Measurements from ENCODE around the gene LRRC7. TPM values are rescaled to one million over a fixed set of nuclear protein-coding genes. Genes with fewer than 3 reads are reported as not detected.
"Not testable (repeated sequence)": the region's sequence is repeated elsewhere in the genome, so short reads cannot be mapped to it uniquely, and the experiment has no call there.

Gene LRRC7
- total RNA-seq, 5 donors from 2014 or later (not counting 1 experiment from before 2014, with no cell fraction given): 0.13 to 4.0 (median 0.54) TPM

- no peak overlapping the region for H3K27ac Mint-ChIP-seq
- Histone ChIP-seq H3K27ac (ENCODE audit: low read length) (no peak overlapping the region), H3K4me3 (ENCODE audit: control insufficient read depth in 1 of 2, extremely low read depth in 1 of 2, low read length in 1 of 2) (no peak overlapping the region), H3K9me3 (no peaks in the 10 kb centered on the region), H3K4me1 (ENCODE audit: control insufficient read depth in 1 of 2, extremely low read depth in 1 of 2, insufficient read depth in 2 of 2, low read length in 2 of 2) (no peaks in the 10 kb centered on the region), H3K27me3 (replicated peaks in 1 of 2; ENCODE audit: control insufficient read depth in 2 of 2, extremely low read depth in 1 of 2, insufficient read depth in 2 of 2, low read length in 1 of 2) (no peaks in the 10 kb centered on the region), H3K36me3 (ENCODE audit: control insufficient read depth in 2 of 2, extremely low read depth in 1 of 2, insufficient read depth in 1 of 2, low read length in 1 of 2) (no peaks in the 10 kb centered on the region)
- H3K4me3 Mint-ChIP-seq: no peak overlapping the region
- no peak for DNase-seq
- ChIA-PET POLR2A (no interaction called here), CTCF (no interaction called here)
- no peak for ATAC-seq (replicated peaks in 1 of 4)
- H3K9me3 Mint-ChIP-seq: peaks cover 7 to 11% (median 8%) of the 10 kb centered on the region in 3 donors
- no peaks in the 10 kb centered on the region for H3K4me1 Mint-ChIP-seq
- no peaks in the 10 kb centered on the region for H3K36me3 Mint-ChIP-seq
- no CpG with 5 or more reads among the region's 3 CpGs for WGBS (ENCODE audit: insufficient coverage)
- no peaks in the 10 kb centered on the region for H3K27me3 Mint-ChIP-seq
These were observed 303.7 kb downstream of the LRRC7 start for GRCh38 chr1:69871412-69871811.

GRCh38 chr1:69878338-69878737, 310.6 kb downstream of the LRRC7 start:
- Histone ChIP-seq H3K4me1 (ENCODE audit: control insufficient read depth in 1 of 2, extremely low read depth in 1 of 2, insufficient read depth in 2 of 2, low read length in 2 of 2) (no peaks in the 10 kb centered on the region), H3K9me3 (no peaks in the 10 kb centered on the region), H3K27ac (ENCODE audit: low read length) (no peak overlapping the region), H3K27me3 (replicated peaks in 1 of 2; ENCODE audit: control insufficient read depth in 2 of 2, extremely low read depth in 1 of 2, insufficient read depth in 2 of 2, low read length in 1 of 2) (no peaks in the 10 kb centered on the region), H3K4me3 (ENCODE audit: control insufficient read depth in 1 of 2, extremely low read depth in 1 of 2, low read length in 1 of 2) (no peak overlapping the region), H3K36me3 (ENCODE audit: control insufficient read depth in 2 of 2, extremely low read depth in 1 of 2, insufficient read depth in 1 of 2, low read length in 1 of 2) (no peaks in the 10 kb centered on the region)
- ChIA-PET POLR2A (no interaction called here), CTCF (no interaction called here)
- no peaks in the 10 kb centered on the region for H3K4me1 Mint-ChIP-seq
- no peak for ATAC-seq (replicated peaks in 1 of 4)
- no peak overlapping the region for H3K27ac Mint-ChIP-seq
- WGBS (ENCODE audit: insufficient coverage): no CpG with 5 or more reads among the region's 3 CpGs
- H3K27me3 Mint-ChIP-seq: no peaks in the 10 kb centered on the region
- no peak overlapping the region for H3K4me3 Mint-ChIP-seq
- no peak for DNase-seq
- H3K9me3 Mint-ChIP-seq: peaks cover 0 to 12% (median 5%) of the 10 kb centered on the region in 3 donors
- H3K36me3 Mint-ChIP-seq: no peaks in the 10 kb centered on the region

DNA sequence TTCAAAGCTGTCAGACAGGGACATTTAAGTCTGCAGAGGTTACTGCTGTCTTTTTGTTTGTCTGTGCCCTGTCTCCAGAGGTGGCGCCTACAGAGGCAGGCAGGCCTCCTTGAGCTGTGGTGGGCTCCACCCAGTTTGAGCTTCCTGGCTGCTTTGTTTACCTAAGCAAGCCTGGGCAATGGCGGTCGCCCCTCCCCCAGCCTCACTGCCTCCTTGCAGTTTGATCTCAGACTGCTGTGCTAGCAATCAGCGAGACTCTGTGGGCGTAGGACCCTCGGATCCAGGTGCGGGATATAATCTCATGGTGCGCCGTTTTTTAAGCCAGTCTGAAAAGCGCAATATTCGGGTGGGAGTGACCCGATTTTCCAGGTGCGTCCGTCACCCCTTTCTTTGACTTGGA, 320.3 kb downstream of the LRRC7 start:
- H3K9me3 Mint-ChIP-seq: peaks cover 3 to 18% (median 9%) of the 10 kb centered on the region in 3 donors
- H3K27me3 ChIP-seq (replicated peaks in 1 of 2; ENCODE audit: control insufficient read depth in 2 of 2, extremely low read depth in 1 of 2, insufficient read depth in 2 of 2, low read length in 1 of 2); H3K36me3 Mint-ChIP-seq; CTCF ChIA-PET; H3K4me1 ChIP-seq (ENCODE audit: control insufficient read depth in 1 of 2, extremely low read depth in 1 of 2, insufficient read depth in 2 of 2, low read length in 2 of 2); H3K4me3 Mint-ChIP-seq; H3K9me3 ChIP-seq; H3K4me1 Mint-ChIP-seq; H3K27me3 Mint-ChIP-seq; H3K4me3 ChIP-seq (ENCODE audit: control insufficient read depth in 1 of 2, extremely low read depth in 1 of 2, low read length in 1 of 2); H3K27ac Mint-ChIP-seq; H3K36me3 ChIP-seq (ENCODE audit: control insufficient read depth in 2 of 2, extremely low read depth in 1 of 2, insufficient read depth in 1 of 2, low read length in 1 of 2); ATAC-seq (replicated peaks in 1 of 4); DNase-seq; H3K27ac ChIP-seq (ENCODE audit: low read length); POLR2A ChIA-PET: not testable (repeated sequence)
- 87% methylated on average over 11 of the region's 14 CpGs for WGBS (ENCODE audit: insufficient coverage)

GRCh38 chr1:69888657-69889056, 320.9 kb downstream of the LRRC7 start:
- POLR2A ChIA-PET: no interaction called here
- Histone ChIP-seq H3K4me1 (ENCODE audit: control insufficient read depth in 1 of 2, extremely low read depth in 1 of 2, insufficient read depth in 2 of 2, low read length in 2 of 2) (no peaks in the 10 kb centered on the region), H3K36me3 (ENCODE audit: control insufficient read depth in 2 of 2, extremely low read depth in 1 of 2, insufficient read depth in 1 of 2, low read length in 1 of 2) (no peaks in the 10 kb centered on the region), H3K4me3 (ENCODE audit: control insufficient read depth in 1 of 2, extremely low read depth in 1 of 2, low read length in 1 of 2) (no peak overlapping the region), H3K27me3 (replicated peaks in 1 of 2; ENCODE audit: control insufficient read depth in 2 of 2, extremely low read depth in 1 of 2, insufficient read depth in 2 of 2, low read length in 1 of 2) (no peaks in the 10 kb centered on the region), H3K9me3 (no peaks in the 10 kb centered on the region), H3K27ac (ENCODE audit: low read length) (no peak overlapping the region)
- ATAC-seq (replicated peaks in 1 of 4): no peak
- peaks cover 3 to 18% (median 9%) of the 10 kb centered on the region in 3 donors for H3K9me3 Mint-ChIP-seq
- H3K4me3 Mint-ChIP-seq: no peak overlapping the region
- WGBS (ENCODE audit: insufficient coverage): no CpG with 5 or more reads among the region's 1 CpG
- no peaks in the 10 kb centered on the region for H3K36me3 Mint-ChIP-seq
- no peaks in the 10 kb centered on the region for H3K27me3 Mint-ChIP-seq
- CTCF ChIA-PET: no interaction called here
- H3K27ac Mint-ChIP-seq: no peak overlapping the region
- DNase-seq: no peak
- H3K4me1 Mint-ChIP-seq: no peaks in the 10 kb centered on the region

- H3K27ac Mint-ChIP-seq: no peak overlapping the region
- POLR2A ChIA-PET: interaction anchor here in 1 of 2 donors (0.5 kb wide), 1 partner anchor 1589 kb away, joined by 3 read pairs; no protein-coding TSS in a partner anchor
These were observed 330.8 kb downstream of the LRRC7 start for GRCh38 chr1:69898403-69898947.

DNA sequence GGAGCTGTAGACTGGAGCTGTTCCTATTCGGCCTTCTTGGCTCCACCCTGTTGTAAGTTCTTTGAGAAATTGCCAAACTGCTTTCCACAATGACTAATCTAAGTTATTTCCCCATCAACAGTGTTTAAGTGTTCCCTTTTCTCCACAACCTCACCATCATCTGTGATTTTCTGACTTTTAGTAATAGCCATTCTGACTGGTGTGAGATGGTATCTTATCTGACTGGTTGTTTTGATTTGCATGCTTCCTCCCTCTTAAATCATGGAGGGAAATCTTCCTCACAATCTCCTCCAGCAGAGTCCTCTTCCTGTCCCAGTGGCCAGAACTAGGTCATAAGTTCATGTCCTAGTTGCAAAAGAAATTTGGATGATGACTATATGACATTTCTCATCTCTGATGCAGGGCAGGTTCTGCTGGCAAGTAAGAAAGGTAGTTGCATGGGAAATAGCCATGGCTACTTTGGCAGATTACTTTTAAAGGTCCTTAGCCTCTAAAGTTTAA, 343.6 kb downstream of the LRRC7 start:
- ATAC-seq (replicated peaks in 1 of 4): no peak
- Mint-ChIP-seq H3K36me3 (no peaks in the 10 kb centered on the region), H3K4me1 (peaks cover 0 to 5% (median 0%) of the 10 kb centered on the region in 3 donors), H3K4me3 (no peak overlapping the region), H3K27ac (no peak overlapping the region), H3K27me3 (no peaks in the 10 kb centered on the region), H3K9me3 (peaks cover 0 to 6% (median 3%) of the 10 kb centered on the region in 3 donors)
- H3K27ac ChIP-seq (ENCODE audit: low read length): no peak overlapping the region
- H3K27me3 ChIP-seq (replicated peaks in 1 of 2; ENCODE audit: control insufficient read depth in 2 of 2, extremely low read depth in 1 of 2, insufficient read depth in 2 of 2, low read length in 1 of 2): no peaks in the 10 kb centered on the region
- no peak for DNase-seq
- no peak overlapping the region for H3K4me3 ChIP-seq (ENCODE audit: control insufficient read depth in 1 of 2, extremely low read depth in 1 of 2, low read length in 1 of 2)
- H3K36me3 ChIP-seq (ENCODE audit: control insufficient read depth in 2 of 2, extremely low read depth in 1 of 2, insufficient read depth in 1 of 2, low read length in 1 of 2): no peaks in the 10 kb centered on the region
- POLR2A ChIA-PET: no interaction called here
- H3K9me3 ChIP-seq: no peaks in the 10 kb centered on the region
- CTCF ChIA-PET: no interaction called here
- H3K4me1 ChIP-seq (ENCODE audit: control insufficient read depth in 1 of 2, extremely low read depth in 1 of 2, insufficient read depth in 2 of 2, low read length in 2 of 2): no peaks in the 10 kb centered on the region
- WGBS (ENCODE audit: insufficient coverage): 86% methylated on average over 1 of the region's 1 CpG

More at GRCh38 chr1:69898403-69898947, 330.8 kb downstream of the LRRC7 start:
- CTCF ChIA-PET: no interaction called here
- DNase-seq: no peak
- Mint-ChIP-seq H3K9me3 (peaks cover 3 to 8% (median 7%) of the 10 kb centered on the region in 3 donors), H3K27me3 (no peaks in the 10 kb centered on the region), H3K36me3 (no peaks in the 10 kb centered on the region), H3K4me3 (no peak overlapping the region), H3K4me1 (no peaks in the 10 kb centered on the region)
- H3K27me3 ChIP-seq (replicated peaks in 1 of 2; ENCODE audit: control insufficient read depth in 2 of 2, extremely low read depth in 1 of 2, insufficient read depth in 2 of 2, low read length in 1 of 2): no peaks in the 10 kb centered on the region
- no peak for ATAC-seq (replicated peaks in 1 of 4)
- no peaks in the 10 kb centered on the region for H3K9me3 ChIP-seq
- no peak overlapping the region for H3K27ac ChIP-seq (ENCODE audit: low read length)
- no peaks in the 10 kb centered on the region for H3K4me1 ChIP-seq (ENCODE audit: control insufficient read depth in 1 of 2, extremely low read depth in 1 of 2, insufficient read depth in 2 of 2, low read length in 2 of 2)
- no peaks in the 10 kb centered on the region for H3K36me3 ChIP-seq (ENCODE audit: control insufficient read depth in 2 of 2, extremely low read depth in 1 of 2, insufficient read depth in 1 of 2, low read length in 1 of 2)
- WGBS (ENCODE audit: insufficient coverage): 93% methylated on average over 3 of the region's 5 CpGs
- H3K4me3 ChIP-seq (ENCODE audit: control insufficient read depth in 1 of 2, extremely low read depth in 1 of 2, low read length in 1 of 2): no peak overlapping the region

GRCh38 chr1:69913977-69914376, 346.3 kb downstream of the LRRC7 start:
- DNase-seq: no peak
- Mint-ChIP-seq H3K9me3 (peaks cover 0 to 6% (median 3%) of the 10 kb centered on the region in 3 donors), H3K27ac (no peak overlapping the region), H3K27me3 (no peaks in the 10 kb centered on the region), H3K36me3 (no peaks in the 10 kb centered on the region), H3K4me1 (peaks cover 0 to 5% (median 0%) of the 10 kb centered on the region in 3 donors), H3K4me3 (no peak overlapping the region)
- H3K27ac ChIP-seq (ENCODE audit: low read length): no peak overlapping the region
- ChIA-PET CTCF (no interaction called here), POLR2A (no interaction called here)
- H3K9me3 ChIP-seq: no peaks in the 10 kb centered on the region
- ATAC-seq (replicated peaks in 1 of 4): no peak
- no peaks in the 10 kb centered on the region for H3K36me3 ChIP-seq (ENCODE audit: control insufficient read depth in 2 of 2, extremely low read depth in 1 of 2, insufficient read depth in 1 of 2, low read length in 1 of 2)
- WGBS (ENCODE audit: insufficient coverage): no CpG with 5 or more reads among the region's 1 CpG
- H3K4me1 ChIP-seq (ENCODE audit: control insufficient read depth in 1 of 2, extremely low read depth in 1 of 2, insufficient read depth in 2 of 2, low read length in 2 of 2): no peaks in the 10 kb centered on the region
- H3K27me3 ChIP-seq (replicated peaks in 1 of 2; ENCODE audit: control insufficient read depth in 2 of 2, extremely low read depth in 1 of 2, insufficient read depth in 2 of 2, low read length in 1 of 2): no peaks in the 10 kb centered on the region
- no peak overlapping the region for H3K4me3 ChIP-seq (ENCODE audit: control insufficient read depth in 1 of 2, extremely low read depth in 1 of 2, low read length in 1 of 2)

All from T-cell (primary cell).